Karpas-422 (cell line): Measurements from ENCODE around the gene BEST4. TPM values are rescaled to one million over a fixed set of nuclear protein-coding genes. Genes with fewer than 3 reads are reported as not detected.
A peak's percentile ranks its signal among the peaks of the same experiment; 100 is the strongest.

Experiments used
- DNase-seq: peaks from one replicate; pipeline ENCODE4 v3.0.0-alpha.2; 2015
- H2AFZ ChIP-seq: fragments of 200-600 bp; sonication (generic); 2 replicates; pipeline ENCODE4 v1.6.1; 2014; ENCODE audit warnings: antibody characterized with exemption, low read length, mixed read lengths
- H3K27ac ChIP-seq: fragments of 200-600 bp; sonication (generic); 2 replicates; pipeline ENCODE4 v1.5.1; 2014; ENCODE audit warnings: mild to moderate bottlenecking, low read length, moderate library complexity
- H3K27me3 ChIP-seq: fragments of 200-600 bp; sonication (generic); 2 replicates; pipeline ENCODE4 v1.6.1; 2014; ENCODE audit warnings: low read length, mixed read lengths
- H3K36me3 ChIP-seq: fragments of 200-600 bp; sonication (generic); 2 replicates; pipeline ENCODE4 v1.6.1; 2014; ENCODE audit warnings: low read length, mixed read lengths; ENCODE audit not compliant: insufficient read depth
- H3K4me1 ChIP-seq: fragments of 200-600 bp; sonication (generic); 2 replicates; pipeline ENCODE4 v1.6.1; 2014; ENCODE audit warnings: mild to moderate bottlenecking, low read length, mixed read lengths
- H3K4me2 ChIP-seq: fragments of 200-600 bp; sonication (generic); 2 replicates; pipeline ENCODE4 v1.6.1; 2014; ENCODE audit warnings: low read length, low read depth, mild to moderate bottlenecking; ENCODE audit not compliant: poor library complexity, severe bottlenecking
- H3K4me3 ChIP-seq: fragments of 200-600 bp; sonication (generic); 2 replicates; pipeline ENCODE4 v1.5.1; 2014; ENCODE audit warnings: mild to moderate bottlenecking, antibody characterized with exemption, low read length, mixed read lengths
- H3K79me2 ChIP-seq: fragments of 200-600 bp; sonication (generic); 2 replicates; pipeline ENCODE4 v1.6.1; 2014; ENCODE audit warnings: mild to moderate bottlenecking, low read length, mixed read lengths
- H3K9ac ChIP-seq: fragments of 200-600 bp; sonication (generic); 2 replicates; pipeline ENCODE4 v1.6.0; 2014; ENCODE audit warnings: low read length
- H3K9me2 ChIP-seq: fragments of 200-600 bp; sonication (generic), shearing (Covaris generic); replicated peaks from 2 replicates; pipeline ENCODE4 v1.6.0; 2014; ENCODE audit warnings: mild to moderate bottlenecking, low read length, moderate library complexity; ENCODE audit not compliant: insufficient read depth
- H3K9me3 ChIP-seq: fragments of 300-700, 200-600 bp; sonication (generic); 2 replicates; pipeline ENCODE4 v1.6.1; 2014; ENCODE audit warnings: low read length, mixed read lengths
- H4K20me1 ChIP-seq: fragments of 200-600 bp; sonication (generic); 2 replicates; pipeline ENCODE4 v1.6.1; 2014; ENCODE audit warnings: mild to moderate bottlenecking, antibody characterized with exemption, low read length, low read depth; ENCODE audit not compliant: insufficient read depth
- total RNA-seq: library from RNA; depleted of rRNA; stranded (reverse); fragments of >200 nt; shearing (Covaris generic); gene quantifications from 2 replicates; pipeline ENCODE4 v1.2.3, GENCODE V29; 2014; ENCODE audit warnings: low replicate concordance

BEST4 gene
- total RNA-seq, 1 experiment from 2014 or later = 1.0 TPM

GRCh38 chr1:44786138-44786840 lies 1.7 kb downstream of the BEST4 start:
- peak; percentile 92 for DNase-seq
- Histone ChIP-seq H3K9me2 (no peaks in the 10 kb centered on the region), H3K9me3 (no peaks in the 10 kb centered on the region), H4K20me1 (no peaks in the 10 kb centered on the region), H3K36me3 (no peaks in the 10 kb centered on the region), H3K4me1 (peaks cover 41% of the 10 kb centered on the region), H3K79me2 (no peaks in the 10 kb centered on the region), H3K4me3 (peak overlapping the region; percentile 82), H3K9ac (peak overlapping the region; percentile 94), H3K27ac (no peak overlapping the region), H3K4me2 (peak overlapping the region; percentile 86), H3K27me3 (no peaks in the 10 kb centered on the region), H2AFZ (peak overlapping the region; percentile 88)

GRCh38 chr1:44785501-44786137 lies 2.4 kb downstream of the BEST4 start:
- Histone ChIP-seq H3K9me2 (no peaks in the 10 kb centered on the region), H3K9ac (peak overlapping the region; percentile 94), H4K20me1 (no peaks in the 10 kb centered on the region), H3K4me1 (peaks cover 41% of the 10 kb centered on the region), H3K79me2 (no peaks in the 10 kb centered on the region), H3K4me2 (peak overlapping the region; percentile 86), H2AFZ (peak overlapping the region; percentile 88; the same call in 1 of the 2 replicates), H3K9me3 (no peaks in the 10 kb centered on the region), H3K36me3 (no peaks in the 10 kb centered on the region), H3K27ac (peak overlapping the region; percentile 63; the same call in 1 of the 2 replicates), H3K27me3 (no peaks in the 10 kb centered on the region), H3K4me3 (peak overlapping the region; percentile 82)
- no peak for DNase-seq

GRCh38 chr1:44785029-44785380 lies 3.0 kb downstream of the BEST4 start:
- Histone ChIP-seq H2AFZ (no peak overlapping the region), H3K79me2 (no peaks in the 10 kb centered on the region), H3K9ac (peak overlapping the region; percentile 94), H3K9me2 (no peaks in the 10 kb centered on the region), H4K20me1 (no peaks in the 10 kb centered on the region), H3K36me3 (no peaks in the 10 kb centered on the region), H3K27me3 (no peaks in the 10 kb centered on the region), H3K27ac (peak overlapping the region; percentile 63), H3K4me2 (peak overlapping the region; percentile 86), H3K4me1 (peaks cover 41% of the 10 kb centered on the region), H3K4me3 (peak overlapping the region; percentile 82), H3K9me3 (no peaks in the 10 kb centered on the region)
- no peak for DNase-seq

- H3K9ac ChIP-seq = peak overlapping the region; percentile 94
Measured at GRCh38 chr1:44784094-44785028, 3.6 kb downstream of the BEST4 start.

GRCh38 chr1:44783697-44784093 lies 4.3 kb downstream of the BEST4 start:
- Histone ChIP-seq H3K79me2 (no peaks in the 10 kb centered on the region), H3K36me3 (peaks cover under 1% of the 10 kb centered on the region; the same call in 1 of the 2 replicates), H3K4me3 (peak overlapping the region; percentile 82), H3K4me2 (peak overlapping the region; percentile 86), H3K9ac (peak overlapping the region; percentile 94), H3K9me3 (no peaks in the 10 kb centered on the region), H3K9me2 (no peaks in the 10 kb centered on the region), H3K27ac (peak overlapping the region; percentile 80), H4K20me1 (no peaks in the 10 kb centered on the region), H3K4me1 (peaks cover 41% of the 10 kb centered on the region), H3K27me3 (no peaks in the 10 kb centered on the region), H2AFZ (peak overlapping the region; percentile 65; the same call in 1 of the 2 replicates)
- DNase-seq = peak; percentile 73

More at GRCh38 chr1:44784094-44785028, 3.6 kb downstream of the BEST4 start:
- no peaks in the 10 kb centered on the region for H3K9me3 ChIP-seq
- H3K4me3 ChIP-seq = peak overlapping the region; percentile 82
- no peaks in the 10 kb centered on the region for H3K36me3 ChIP-seq
- H3K27ac ChIP-seq = peak overlapping the region; percentile 80
- H3K27me3 ChIP-seq = no peaks in the 10 kb centered on the region
- peak overlapping the region; percentile 86 for H3K4me2 ChIP-seq
- peak; percentile 90 for DNase-seq
- no peaks in the 10 kb centered on the region for H3K9me2 ChIP-seq
- no peaks in the 10 kb centered on the region for H4K20me1 ChIP-seq
- peaks cover 41% of the 10 kb centered on the region for H3K4me1 ChIP-seq
- peak overlapping the region; percentile 65; the same call in 1 of the 2 replicates for H2AFZ ChIP-seq
- H3K79me2 ChIP-seq = no peaks in the 10 kb centered on the region

GRCh38 chr1:44780583-44781121 lies 7.3 kb downstream of the BEST4 start:
- H3K9me3 ChIP-seq = no peaks in the 10 kb centered on the region
- H4K20me1 ChIP-seq = peaks cover 27% of the 10 kb centered on the region; the same call in 1 of the 2 replicates
- peaks cover 24% of the 10 kb centered on the region for H3K79me2 ChIP-seq
- H3K4me2 ChIP-seq = no peak overlapping the region
- H3K9ac ChIP-seq = no peak overlapping the region
- no peaks in the 10 kb centered on the region for H3K27me3 ChIP-seq
- H3K4me3 ChIP-seq = no peak overlapping the region
- H3K27ac ChIP-seq = no peak overlapping the region
- H2AFZ ChIP-seq = no peak overlapping the region
- peaks cover 28% of the 10 kb centered on the region for H3K36me3 ChIP-seq
- H3K9me2 ChIP-seq = no peaks in the 10 kb centered on the region
- peak; percentile 69 for DNase-seq
- H3K4me1 ChIP-seq = peaks cover 42% of the 10 kb centered on the region

GRCh38 chr1:44778705-44779576 lies 9.0 kb downstream of the BEST4 start:
- Histone ChIP-seq H3K9ac (no peak overlapping the region), H3K4me2 (no peak overlapping the region), H3K79me2 (peaks cover 35% of the 10 kb centered on the region), H3K4me1 (peaks cover 34% of the 10 kb centered on the region), H3K27me3 (no peaks in the 10 kb centered on the region), H4K20me1 (peaks cover 29% of the 10 kb centered on the region; the same call in 1 of the 2 replicates), H3K4me3 (no peak overlapping the region), H3K9me2 (no peaks in the 10 kb centered on the region), H3K9me3 (no peaks in the 10 kb centered on the region), H2AFZ (no peak overlapping the region), H3K27ac (no peak overlapping the region), H3K36me3 (peaks cover 28% of the 10 kb centered on the region)
- DNase-seq = no peak
